Measurements from ENCODE around the gene KLHL29.

KLHL29 gene

DNA sequence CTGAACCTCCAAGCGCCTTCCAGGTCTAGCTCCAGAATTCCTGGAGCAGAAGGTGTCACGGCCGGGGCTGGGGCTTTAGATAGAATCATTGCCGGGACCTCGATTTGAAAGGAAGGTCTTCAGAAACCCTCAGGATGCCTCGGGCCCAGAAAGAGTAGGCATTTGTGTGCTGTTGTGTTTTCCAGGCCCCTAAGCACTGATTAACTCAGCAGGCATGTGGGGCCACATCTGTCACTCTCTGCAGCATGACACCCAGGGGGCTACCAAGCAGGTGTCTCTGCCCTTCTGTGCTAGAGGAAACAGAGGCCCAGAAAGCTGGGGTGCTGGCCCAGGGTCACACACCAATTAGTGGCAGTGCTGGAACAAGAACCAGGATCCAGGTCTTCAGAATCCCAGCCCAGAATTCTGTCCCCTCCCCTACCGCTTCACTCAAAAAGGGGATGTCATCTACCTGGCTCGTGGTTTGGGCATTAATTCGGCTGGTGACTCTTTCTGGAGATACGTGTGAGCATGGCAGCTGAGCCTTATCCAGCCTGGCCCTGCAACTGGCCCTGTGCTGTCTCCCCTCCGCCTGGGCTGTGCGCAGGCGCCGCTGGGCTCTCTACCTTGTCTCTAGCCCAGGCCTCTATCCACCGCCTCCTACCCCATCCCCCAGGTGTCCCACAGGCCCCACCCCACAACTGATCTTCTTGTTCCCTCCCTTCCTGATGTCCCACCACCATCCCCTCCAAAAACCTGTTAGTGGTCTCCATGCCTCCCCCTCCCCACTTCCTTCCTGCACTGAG, 296.6 kb downstream of the KLHL29 start:
- TF ChIP-seq, protein P1, sequence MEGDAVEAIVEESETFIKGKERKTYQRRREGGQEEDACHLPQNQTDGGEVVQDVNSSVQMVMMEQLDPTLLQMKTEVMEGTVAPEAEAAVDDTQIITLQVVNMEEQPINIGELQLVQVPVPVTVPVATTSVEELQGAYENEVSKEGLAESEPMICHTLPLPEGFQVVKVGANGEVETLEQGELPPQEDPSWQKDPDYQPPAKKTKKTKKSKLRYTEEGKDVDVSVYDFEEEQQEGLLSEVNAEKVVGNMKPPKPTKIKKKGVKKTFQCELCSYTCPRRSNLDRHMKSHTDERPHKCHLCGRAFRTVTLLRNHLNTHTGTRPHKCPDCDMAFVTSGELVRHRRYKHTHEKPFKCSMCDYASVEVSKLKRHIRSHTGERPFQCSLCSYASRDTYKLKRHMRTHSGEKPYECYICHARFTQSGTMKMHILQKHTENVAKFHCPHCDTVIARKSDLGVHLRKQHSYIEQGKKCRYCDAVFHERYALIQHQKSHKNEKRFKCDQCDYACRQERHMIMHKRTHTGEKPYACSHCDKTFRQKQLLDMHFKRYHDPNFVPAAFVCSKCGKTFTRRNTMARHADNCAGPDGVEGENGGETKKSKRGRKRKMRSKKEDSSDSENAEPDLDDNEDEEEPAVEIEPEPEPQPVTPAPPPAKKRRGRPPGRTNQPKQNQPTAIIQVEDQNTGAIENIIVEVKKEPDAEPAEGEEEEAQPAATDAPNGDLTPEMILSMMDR (IDR thresholded peaks at IDR 0.05; ENCODE audit: borderline replicate concordance, insufficient read depth, low read depth, low read length) = no peak
- no peak overlapping the region for H3K4me3 ChIP-seq (ENCODE audit: low read depth, low read length)

DNA sequence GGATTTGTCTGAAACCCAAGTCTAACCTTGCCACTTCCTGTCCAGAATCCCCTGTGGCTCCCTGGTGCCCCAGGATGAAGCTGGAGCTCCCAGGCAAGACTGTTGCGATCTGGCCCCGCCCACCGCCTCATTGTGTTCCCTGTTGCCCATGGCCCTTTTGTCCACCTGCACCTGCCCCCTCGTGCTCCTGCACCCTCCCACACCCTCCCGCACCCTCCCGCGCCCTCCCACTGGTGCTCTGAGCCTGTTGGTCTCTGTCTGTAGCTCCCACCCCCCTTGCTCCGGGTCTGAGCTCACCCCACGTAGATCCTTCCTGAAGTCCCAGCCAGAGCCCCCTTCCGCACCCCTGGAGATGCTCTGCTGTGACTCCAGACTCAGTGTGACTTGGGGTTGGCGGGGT, 297.5 kb downstream of the KLHL29 start:
- H3K4me3 ChIP-seq (ENCODE audit: low read depth, low read length) = no peak overlapping the region
- TF ChIP-seq, protein P1 (IDR thresholded peaks at IDR 0.05; ENCODE audit: borderline replicate concordance, insufficient read depth, low read depth, low read length) = no peak

DNA sequence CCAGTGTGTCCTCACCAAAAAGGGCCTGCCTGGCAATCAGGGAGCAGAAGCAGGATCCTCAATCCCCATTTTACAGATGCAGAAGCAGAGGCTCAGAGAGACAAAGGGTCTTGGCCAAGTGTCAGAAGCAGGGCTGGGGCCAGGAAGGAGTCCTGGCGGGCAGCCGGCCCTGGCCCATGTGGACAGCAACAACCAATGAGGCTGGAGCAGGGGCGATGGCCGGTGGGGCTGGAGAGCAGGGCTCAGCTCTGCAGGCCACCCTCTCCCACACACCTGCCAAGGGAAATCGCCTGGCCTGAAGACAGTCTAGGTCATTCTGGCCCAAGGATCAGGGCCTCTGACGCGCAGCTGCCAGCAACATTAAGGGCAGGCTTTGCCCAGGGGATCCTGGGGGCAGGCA, 298.0 kb downstream of the KLHL29 start:
- H3K4me3 ChIP-seq (ENCODE audit: low read depth, low read length) = no peak overlapping the region
- TF ChIP-seq, protein P1 (IDR thresholded peaks at IDR 0.05; ENCODE audit: borderline replicate concordance, insufficient read depth, low read depth, low read length) = no peak

DNA sequence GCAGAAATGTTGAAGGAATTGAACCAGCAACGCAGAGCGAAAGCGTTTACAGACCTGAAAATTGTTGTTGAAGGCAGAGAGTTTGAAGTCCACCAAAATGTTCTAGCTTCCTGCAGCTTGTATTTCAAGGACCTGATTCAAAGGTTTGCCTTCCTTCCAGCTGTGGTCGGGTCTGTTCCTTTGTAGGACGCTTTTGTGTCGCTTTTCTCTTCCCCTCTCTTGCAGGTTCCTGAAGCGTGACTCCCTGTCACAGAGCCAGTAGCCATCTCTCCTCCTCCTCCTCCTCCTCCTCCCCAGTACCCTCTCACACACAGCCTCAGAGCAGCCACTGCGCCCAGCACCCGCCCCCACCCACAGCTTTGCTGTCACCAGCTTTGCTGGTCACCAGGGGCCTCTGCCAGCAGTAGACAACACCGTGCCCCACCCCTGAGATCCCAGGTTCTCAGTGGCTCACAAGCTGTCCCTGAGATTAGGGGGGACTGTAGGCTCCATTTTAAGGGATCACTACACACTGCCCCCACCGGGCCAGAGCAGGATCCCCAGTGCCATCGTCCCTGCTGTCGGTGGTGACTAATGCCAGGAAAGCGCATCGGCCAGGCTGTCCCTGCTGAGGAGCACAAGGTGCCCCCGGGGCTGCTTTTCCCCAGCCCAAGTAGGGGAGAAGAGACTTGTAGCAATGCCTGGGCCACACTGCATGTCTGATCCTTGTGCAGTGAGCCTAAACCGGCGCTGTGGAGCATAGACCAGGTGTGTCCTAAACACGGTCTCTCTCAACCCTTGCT, 299.6 kb downstream of the KLHL29 start:
- TF ChIP-seq, protein P1 (IDR thresholded peaks at IDR 0.05; ENCODE audit: borderline replicate concordance, insufficient read depth, low read depth, low read length) = no peak
- H3K4me3 ChIP-seq (ENCODE audit: low read depth, low read length) = no peak overlapping the region

DNA sequence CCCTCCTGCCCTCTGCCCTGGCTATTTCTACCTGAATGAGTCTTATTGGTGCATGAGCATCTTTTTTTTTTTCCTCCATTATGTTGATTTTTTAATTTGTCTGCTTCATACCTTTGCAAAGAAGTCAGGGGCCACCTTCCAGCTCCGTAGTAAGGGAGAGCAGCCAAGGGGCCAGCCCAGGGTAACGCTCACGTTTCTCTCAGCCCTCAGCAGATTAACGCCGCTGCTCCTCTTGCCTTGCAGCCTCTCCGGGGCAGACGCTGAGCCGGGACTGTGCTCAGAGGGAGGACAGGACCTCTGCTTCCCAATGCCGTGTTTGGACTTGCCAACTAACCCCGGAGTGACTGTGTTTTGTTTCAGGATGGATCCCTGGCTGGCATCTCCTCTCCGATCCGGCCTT, 300.2 kb downstream of the KLHL29 start:
- no peak overlapping the region for H3K4me3 ChIP-seq (ENCODE audit: low read depth, low read length)
- TF ChIP-seq, protein P1 (IDR thresholded peaks at IDR 0.05; ENCODE audit: borderline replicate concordance, insufficient read depth, low read depth, low read length) = no peak

DNA sequence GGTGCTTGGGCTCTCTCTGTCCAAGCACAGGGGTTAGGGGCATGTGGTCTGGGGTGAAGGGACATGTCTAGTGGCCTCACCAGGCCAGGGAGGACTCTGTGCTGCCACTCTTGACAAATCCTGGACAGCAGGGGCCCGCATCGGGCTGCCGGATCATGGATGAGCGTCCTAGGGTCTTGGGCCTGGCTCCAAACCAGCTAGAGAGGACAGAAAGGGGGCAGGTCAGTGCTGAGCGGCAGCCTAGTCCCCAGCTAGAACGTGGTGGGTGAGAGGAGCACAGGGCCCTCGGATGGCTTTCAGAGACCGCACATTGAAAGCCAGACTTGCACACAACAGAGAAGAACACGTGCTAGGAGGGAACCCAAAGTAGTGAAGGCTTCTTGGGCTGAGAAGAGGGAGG, 300.7 kb downstream of the KLHL29 start:
- TF ChIP-seq, protein P1 (IDR thresholded peaks at IDR 0.05; ENCODE audit: borderline replicate concordance, insufficient read depth, low read depth, low read length) = no peak
- no peak overlapping the region for H3K4me3 ChIP-seq (ENCODE audit: low read depth, low read length)
